NCI-H1105 (cell line): Measurements from ENCODE around the gene DUS1L.
A peak's percentile ranks its signal among the peaks of the same experiment; 100 is the strongest.

Experiments used
- DNase-seq: peaks from one replicate; lab custom pipeline; 2025; lab: John Stamatoyannopoulos, UW

Gene DUS1L

DNA sequence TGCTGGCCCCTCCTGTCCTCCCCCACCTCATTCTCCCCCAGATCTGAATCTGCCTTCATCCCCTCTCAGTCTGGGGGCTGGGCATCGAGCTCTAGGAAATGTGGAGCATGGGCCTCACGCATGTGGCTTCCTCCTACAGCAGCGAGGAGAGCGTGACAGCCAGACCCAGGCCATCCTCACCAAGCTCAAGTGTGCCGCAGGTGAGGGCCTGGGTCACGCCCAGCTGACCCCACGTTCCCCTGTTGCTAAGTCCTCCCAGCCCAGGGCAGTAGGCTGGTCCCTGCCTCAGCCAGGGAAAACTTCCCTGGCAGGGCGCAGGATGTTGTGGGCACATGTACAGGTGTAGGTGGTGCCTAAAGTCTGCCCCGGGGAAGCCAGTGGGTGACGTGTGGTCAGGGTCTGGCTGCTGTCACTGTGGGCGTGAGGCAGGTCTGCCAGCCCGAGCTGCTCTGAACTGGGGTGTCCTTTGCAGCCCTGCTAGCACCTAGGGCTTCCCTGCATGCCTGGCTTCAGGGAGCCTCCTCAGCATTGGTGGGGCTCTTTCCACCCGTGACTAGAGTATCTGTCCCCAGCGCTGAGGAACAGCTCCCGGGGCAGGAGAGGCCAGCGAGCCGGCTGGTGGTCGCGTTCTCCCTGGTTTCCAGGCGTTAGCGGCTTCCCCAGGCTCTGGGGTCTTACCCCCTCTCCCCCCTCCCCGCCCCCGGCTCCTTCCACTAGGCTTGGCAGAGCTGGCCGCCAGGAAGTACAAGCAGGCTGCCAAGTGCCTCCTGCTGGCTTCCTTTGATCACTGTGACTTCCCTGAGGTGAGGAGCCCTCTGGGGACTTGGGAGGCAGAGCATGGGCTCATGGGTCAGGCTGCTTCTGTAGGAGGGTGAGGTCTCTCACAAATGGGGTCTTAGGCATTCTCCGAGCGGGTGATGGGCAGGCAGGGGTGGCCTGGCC is 10.3 kb downstream of the DUS1L start:
- DNase-seq: no peak

DNA sequence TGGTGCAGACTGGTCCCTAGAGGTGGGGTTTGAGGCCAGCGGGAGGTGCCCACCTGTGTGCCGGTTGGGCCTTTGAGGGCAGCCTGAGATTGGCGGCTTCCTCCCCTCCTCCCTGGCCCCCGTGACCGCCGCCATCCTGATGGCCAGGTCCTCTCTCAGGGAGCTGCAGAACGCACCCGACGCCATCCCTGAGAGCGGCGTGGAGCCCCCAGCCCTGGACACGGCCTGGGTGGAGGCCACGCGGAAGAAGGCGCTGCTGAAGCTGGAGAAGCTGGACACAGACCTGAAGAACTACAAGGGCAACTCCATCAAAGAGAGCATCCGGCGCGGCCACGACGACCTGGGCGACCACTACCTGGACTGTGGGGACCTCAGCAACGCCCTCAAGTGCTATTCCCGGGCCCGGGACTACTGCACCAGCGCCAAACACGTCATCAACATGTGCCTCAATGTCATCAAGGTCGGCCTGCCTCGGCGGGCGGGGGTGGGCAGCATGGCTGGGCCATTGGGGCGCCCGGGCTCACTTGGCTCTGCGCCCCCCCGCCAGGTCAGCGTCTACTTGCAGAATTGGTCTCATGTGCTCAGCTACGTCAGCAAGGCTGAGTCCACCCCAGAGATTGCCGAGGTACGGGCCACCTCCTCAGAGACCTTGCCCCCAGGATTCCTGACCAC is 11.1 kb downstream of the DUS1L start:
- no peak for DNase-seq

DNA sequence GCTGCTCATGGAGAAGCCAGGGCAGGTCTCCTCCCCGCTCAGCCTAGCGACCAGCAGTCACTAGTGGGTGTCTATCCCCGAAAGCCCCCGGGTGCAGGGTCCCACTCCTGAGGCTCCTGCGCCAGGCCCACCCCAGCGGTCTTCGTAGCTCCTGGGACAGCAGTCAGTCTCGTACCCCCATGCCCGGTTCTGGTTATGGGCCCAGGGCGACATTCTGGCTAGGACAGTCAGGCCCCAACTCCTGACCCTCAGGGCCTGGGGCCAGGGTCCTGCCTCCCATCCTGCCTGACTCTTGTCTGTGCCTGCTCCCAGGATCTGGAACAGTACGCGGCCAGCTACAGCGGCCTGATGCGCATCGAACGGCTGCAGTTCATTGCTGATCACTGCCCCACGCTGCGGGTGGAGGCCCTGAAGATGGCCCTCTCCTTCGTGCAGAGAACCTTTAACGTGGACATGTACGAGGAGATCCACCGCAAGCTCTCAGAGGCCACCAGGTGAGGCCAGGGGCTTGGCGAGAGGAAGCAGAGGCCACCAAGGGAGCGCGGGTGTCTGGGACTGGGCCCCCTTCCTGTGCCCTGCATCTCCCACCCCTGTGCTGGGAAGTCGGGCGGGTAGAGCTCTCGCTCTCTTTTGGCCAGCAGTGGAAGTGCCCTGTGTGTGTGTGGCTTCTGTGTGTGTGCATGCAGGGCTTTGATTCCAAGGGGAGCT is 11.9 kb downstream of the DUS1L start:
- DNase-seq: no peak

DNA sequence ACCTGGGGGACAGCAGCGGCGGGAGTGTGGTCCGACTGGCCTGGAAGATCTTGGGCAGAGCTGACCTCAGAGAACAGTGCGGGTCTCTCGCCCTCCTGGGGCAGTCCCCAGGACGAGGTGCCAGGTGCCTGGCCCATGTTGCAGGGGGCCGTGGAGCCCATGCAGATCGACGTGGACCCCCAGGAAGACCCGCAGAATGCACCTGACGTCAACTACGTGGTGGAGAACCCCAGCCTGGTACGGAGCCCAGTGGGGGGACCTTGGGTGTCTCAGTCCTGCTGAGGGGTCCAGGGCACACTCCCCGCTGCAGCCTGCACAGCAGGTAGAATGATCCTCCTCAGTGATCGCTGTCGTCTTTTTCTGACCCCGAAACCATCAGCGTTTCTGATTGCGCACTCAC is 12.5 kb downstream of the DUS1L start:
- no peak for DNase-seq

DNA sequence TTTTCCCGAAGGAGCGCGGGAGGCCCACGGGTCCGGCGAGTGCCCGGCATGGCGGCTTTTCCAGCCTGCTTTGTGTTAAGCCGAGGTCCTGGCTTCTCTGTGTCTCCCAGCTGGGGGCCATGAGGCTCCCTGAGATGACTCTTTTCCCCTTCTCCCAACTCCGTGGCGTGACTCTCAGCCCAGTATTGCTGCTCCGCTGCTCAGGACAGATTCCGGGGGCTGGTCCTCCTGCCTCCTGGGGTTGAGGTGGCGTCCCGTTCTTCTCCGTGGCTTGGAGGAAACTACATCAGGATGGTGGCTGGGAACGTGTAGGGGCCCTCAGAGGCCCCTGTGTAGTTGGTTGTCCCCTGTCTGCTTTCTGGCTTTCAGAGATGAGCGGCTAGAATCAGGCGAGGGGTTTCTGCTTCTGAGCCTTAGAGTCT is 13.0 kb downstream of the DUS1L start:
- no peak for DNase-seq

DNA sequence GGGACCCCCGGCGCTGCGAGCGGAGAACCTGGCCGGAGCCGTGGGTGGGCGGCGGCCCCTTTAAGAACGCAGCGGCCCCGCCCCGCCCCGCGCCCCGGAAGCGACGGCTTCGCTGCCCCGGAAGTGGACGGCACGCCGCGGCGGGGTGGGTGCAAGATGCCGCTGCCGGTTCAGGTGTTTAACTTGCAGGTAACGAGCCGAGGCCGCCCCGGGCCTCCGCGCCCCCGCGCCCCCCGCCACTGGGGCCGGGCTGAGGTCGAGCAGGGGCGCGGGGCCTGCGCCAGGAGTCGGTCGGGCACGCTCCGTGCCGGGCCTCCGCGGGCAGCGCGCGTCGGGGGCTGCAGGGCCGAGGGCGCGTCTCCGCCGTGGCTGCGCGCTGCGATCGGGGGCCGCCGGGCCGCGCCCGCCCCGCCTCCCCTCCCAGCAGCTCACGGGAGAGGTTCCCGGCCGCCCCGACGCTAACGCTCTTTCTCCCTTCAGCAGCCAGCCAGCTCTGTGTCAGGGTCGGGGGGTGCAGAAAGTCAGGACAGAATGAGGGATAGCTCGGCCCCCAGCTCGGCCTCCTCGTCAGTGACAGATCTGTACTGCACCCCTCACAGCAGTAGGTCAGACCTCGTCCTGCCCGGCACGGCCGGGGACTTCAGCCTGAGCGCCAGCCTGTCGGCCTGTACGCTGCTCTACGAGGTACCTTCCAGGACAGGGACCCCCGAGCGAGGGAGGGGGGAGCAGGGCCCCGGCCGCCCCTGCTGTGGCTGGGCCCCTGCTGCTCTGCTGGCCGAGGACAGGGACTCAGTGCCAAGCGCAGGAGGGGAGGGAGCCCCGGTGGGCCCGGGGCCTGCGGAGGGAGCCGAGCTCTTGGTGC is 13.6 kb downstream of the DUS1L start, which contains the start of the genes GPS1 and RFNG:
Gene GPS1 (plus strand): TSS at position 123 of the 862 bp plus-strand sequence. CDS start 34 bp downstream, at position 157.
Gene RFNG (minus strand): TSS at position 36 of the 862 bp plus-strand sequence. CDS start 45 bp downstream, outside the sequence.
- peak; percentile 66 for DNase-seq

DNA sequence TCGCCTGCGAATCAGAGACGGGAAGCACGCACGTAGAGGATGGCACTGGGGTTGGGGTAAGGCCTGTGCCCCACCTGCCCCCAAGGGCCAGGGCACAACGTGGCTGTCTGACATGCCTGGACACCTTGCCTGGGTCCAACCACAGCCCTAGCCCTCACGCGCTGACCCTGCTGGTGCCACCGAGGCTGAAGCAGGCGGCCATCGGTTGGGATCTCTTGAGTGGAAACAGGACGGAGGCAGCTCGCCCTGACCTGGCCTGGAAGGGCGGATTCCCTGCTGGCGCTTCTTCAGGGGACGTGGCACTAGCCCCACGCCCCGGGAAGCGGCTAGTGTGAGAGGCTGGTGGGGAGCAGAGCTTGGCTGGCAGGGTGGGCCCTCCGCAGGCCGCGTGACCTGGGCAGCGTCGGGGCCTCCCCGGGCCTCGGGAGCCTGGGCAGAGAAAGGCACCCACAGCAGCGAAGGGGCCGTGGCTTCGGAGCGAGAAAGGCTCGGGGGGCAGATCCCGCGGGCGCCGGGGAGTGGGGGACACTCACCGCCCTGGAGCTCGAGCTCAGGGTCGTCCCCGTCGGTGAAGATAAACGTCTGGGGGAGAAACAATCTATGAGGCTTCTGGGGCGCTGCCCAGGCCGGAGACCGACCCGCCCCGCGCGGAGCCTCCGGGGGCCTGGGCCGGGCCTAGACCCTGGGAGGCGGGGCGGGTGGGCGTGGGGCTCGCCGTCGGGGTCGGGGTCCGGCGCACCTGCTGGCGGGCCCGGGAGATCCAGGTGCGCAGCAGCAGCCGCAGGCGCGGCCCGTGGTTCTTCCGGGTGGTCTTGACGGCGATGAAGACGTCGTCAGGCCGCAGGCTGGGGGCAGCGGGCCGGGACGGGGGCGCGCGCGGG is 14.6 kb downstream of the DUS1L start:
- DNase-seq: no peak

DNA sequence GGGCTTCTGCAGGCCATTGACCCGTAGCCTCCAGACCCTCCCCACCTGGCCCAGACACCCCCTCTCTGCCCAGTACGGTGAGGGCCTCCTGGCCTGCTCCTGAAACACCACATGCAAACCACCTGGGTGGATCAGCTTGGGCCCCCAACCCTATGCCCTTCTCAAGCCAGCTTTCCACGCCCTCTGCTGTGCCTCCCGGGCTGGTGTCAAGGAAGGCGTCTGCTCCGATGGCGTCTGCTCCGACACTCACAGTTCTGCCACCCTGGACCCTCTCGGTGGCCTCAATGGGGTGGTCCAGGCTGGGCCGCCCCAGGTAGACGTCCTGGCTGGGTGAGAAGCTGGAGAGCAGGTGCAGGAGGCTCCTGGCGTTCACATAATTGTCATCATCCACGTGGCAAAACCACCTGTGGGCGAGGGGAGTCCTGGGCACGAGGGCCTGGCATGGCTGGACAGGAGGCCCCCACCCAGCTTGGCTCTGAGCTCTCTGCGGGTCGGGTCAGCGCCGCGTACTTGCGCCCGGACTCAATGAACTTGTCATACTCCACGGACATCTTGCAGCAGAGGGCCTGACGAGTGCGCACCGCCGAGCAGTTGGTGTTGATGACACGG is 15.3 kb downstream of the DUS1L start:
- no peak for DNase-seq

DNA sequence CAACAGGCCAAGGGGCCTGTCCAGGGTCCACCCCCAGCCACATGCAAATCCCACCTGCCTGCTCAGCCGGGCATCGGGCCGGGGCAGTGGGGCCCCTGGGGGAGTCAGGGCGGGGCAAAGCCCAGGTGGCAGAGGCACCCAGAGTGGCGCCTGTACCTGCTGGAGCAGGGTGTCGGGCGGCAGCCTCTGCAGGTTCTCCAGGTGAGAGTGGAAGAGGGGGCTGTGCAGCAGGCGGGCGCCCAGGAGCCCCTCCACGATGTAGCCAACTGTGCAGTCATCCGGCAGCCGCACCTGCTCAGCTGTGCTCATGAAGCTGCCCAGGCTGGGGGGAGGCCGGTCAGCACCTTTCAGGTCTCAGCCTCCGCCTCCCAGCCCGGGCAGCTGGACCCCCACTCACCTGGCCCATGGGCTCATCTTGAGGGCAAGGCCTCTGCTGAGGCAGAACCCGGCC is 16.1 kb downstream of the DUS1L start:
- DNase-seq: no peak

DNA sequence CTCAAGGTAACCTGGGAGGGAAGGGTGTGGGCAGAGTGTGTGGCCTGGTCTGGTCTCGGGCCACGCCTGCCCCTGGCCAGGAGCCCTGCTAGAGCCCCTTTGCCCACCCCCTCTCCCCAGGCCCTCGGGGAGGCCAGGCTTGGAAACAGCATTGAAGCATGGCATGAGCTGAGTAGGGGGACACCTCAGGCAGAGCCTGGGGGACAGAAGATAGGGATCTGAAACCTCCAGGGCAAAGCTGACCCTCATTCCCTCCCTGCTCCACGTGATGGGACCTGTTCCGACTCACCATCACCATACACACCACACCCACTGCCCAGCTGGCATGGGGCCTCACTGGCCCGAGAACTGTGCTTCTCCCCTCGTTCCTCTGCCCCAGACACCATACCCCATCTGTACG is 16.5 kb downstream of the DUS1L start:
- DNase-seq: no peak

DNA sequence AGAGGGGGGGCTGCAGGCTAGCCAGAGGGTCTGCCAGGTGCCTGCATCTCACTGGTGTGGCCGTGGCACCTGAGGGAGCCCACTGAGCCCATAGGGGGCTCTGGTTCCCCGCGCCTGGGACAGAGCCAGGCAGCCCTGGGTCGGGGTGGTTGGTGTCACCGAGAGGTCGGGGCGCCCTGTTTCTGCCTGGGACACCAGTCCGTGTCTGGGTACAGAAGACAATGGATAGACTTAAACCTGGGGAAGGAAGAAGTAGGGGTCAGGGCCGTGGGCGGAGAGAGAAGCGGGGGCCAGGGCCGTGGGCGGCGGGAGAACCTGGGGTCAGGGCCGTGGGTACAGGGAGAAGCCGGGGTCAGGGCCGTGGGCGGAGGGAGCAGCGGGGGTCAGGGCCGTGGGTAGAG is 17.0 kb downstream of the DUS1L start:
- DNase-seq: no peak

DNA sequence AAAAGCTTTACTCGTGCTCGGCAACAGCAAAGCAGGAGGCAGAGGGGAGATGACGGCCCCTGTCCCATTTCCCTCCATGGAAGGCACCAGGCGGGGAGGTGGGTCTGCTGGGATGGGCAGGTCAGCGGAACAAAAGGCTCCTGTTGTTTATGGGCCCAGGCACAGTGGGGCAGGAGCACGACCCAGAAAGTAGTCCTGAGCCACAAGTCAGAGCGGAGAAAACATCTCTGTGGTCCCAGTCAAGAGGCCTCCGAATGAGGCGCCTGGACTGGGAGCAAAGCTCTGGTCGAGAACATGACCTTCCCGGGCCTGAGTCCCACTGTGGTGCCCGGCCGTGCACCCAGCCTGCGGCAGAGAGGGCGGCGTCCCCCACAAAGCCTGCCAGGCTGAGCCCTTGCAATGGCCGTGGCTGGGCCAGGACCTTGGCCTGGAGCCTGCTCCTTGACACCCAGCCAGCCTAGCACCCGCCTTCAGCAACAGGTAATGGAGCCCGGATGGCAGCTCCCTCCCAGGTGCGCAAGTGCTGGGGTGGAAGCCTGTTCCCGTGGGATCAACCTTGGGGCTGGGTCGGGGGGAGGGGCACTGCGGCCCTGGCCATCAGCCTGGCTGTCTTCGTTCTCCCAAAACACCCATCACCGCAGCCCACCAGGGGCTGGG is 17.6 kb downstream of the DUS1L start:
- no peak for DNase-seq

DNA sequence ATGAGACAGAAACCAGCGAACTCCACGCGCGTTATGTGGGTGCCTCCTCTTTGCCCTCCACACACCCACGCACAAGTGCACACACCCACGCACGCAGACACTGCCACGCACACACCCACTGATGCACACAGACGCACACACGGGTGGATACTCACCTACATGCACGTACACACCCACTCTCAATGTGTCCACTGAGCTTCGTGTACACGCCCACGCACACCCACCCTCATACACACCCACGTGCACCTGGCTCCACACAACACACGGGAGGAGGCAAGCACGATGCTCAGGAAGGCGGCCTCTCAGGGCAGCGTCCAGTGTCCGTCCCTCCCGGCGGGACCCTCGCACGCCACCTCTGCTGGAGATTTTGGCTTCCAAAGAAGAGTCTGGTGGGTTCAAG is 18.2 kb downstream of the DUS1L start:
- DNase-seq: no peak

DNA sequence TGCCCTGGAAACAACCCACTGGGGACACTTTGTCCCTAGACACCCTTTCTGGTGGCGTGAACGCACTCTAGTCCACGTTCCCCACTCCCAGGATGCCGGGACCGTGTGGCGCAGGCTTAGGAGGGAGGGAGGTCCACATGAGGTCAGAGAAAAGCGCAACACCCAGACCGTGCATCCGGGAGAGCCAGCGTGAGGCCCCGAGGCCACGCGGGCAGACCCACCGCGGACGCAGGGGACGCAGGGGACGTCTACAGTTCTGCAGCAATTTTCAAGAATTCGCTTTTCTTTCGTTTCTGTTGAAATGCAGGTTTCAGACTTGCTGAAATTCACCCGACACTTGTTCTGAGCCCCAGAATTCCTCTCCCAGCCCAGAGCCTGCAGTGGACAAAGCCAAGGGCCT is 18.7 kb downstream of the DUS1L start:
- DNase-seq: no peak

DNA sequence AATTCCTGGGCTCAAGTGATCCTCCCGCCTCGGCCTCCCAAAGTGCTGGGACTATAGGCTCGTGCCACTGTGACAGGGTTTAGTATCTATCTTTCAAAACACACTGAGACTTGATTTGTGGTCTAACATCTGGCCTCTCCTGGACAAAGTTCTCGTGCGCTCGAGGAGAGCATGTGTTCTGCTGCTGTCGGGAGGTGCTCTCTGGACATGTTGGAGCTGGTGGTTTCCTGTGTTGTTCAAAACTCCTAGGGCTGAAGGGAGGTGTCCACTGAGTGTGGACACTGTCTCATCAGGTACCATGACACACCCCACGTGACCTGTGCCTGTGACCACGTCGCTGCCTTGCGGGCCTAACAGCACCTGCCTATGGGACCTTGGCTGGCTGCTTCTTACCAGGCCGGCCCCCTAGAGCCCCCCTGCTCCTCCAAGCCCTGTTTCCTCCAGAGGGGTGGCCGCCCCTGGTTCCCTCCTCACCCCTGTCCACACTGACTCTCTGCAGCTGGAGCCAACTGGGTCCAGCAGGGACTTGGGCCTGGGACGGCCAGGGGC is 19.6 kb downstream of the DUS1L start:
- no peak for DNase-seq

DNA sequence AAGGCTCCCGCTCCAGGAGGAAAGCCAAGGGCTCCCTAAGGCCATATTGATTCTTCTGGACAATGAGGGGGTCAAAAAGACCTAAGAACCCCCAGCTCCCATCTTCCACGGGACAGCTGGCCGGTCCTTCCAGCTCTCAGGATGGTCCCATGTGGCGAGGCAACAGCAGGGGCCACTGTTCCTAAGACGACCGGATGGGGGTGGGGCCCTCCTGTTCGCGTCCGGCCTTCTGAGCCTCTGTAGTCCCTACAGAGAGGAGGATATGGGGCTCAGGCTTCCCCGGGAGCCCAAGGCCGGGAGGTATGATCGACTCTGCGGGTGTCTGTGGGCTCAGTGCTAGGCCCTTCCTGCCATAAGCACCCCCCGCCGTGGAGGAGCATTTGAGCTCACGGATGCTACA is 22.1 kb downstream of the DUS1L start:
- no peak for DNase-seq

DNA sequence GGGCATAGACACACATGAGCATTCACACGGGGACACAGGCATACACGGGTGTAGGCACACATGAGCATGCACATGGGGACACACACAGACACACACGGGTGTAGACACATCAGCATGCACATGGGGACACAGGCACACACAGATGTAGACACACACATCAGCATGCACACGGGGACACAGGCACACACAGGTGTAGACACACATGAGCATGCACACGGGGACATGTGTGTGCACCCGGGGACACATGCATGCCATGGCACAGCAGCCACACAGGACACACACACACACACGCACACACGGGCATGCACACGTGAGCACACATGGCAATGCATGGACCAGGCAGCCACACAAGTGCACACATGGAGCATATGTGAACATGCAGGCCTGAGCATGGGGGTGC is 23.0 kb downstream of the DUS1L start:
- no peak for DNase-seq

DNA sequence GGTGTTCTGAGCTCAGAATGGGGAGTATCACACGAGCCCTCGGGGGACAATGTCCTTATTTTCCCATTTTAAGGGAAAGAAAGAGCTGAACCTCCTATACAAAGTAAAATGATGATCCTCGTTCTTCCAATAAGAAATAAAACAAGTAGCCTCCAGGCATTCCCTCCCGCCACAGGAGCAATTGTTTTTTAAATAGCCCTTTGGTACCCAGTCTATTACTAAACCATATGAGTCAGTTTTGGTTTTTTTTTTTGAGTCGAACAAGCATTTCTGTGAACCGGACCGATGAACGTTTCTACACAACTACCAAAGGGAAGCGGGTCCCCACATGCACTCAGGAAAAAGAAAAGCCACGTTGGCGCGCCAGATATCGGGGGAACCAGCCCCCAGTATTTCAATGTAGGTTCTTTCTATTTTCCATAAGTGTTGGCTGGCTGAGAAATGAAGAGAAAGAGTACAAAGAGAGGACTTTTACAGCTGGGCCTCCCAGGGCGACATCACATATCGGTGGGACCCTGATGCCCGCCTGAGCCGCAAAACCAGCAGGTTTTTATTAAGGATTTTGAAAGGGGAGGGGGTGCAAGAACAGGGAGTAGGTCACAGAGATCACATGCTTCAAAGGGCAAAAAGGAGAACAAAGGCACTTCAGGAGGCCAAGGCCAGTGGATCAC is 24.3 kb downstream of the DUS1L start:
- DNase-seq: no peak
